ENCODE measurements around the gene TAF12. TPM values are rescaled to one million over a fixed set of nuclear protein-coding genes. Genes with fewer than 3 reads are reported as not detected.

TAF12 gene
- total and polyA plus RNA-seq, 4 donors: 9.5 to 14.5 (median 11.9) TPM

DNA sequence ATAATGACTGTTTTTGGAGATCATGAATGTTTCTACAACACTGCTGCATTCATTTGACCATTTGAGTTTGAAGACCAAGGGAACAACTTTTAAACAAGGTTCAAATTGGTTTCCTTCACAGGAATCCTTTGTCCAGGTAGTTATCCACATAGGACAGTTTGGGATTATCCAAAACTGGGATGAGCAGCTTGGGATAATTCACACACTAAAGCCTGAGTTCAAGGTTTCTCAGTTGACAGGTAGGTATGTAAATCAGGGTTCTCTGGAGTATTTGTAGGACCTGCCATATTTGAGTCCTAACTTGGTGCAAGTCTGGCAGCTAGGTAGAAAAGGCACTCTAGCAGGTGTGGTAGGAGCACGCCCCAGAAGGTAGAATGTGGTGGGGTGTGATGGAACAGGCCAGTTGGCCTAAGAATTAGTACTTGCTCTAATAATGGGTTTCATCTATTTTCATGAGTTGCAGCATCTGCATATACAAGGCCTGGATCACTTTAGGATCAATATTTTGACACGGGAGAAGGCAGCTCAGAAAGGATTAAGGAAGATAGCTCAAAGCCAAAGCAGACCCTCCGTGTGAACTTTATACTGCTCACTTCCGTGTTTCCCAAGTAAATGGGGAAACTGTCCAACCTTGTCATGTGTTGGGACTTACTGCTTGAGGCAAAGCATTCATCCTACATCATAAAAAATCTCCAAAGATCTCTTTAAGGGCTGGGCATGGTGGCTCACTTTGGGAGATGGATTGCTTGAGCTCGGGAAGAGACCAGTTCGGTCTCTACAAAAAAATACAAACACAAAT lies 64.9 kb downstream of the TAF12 start (continued):
- TF ChIP-seq, protein P1, sequence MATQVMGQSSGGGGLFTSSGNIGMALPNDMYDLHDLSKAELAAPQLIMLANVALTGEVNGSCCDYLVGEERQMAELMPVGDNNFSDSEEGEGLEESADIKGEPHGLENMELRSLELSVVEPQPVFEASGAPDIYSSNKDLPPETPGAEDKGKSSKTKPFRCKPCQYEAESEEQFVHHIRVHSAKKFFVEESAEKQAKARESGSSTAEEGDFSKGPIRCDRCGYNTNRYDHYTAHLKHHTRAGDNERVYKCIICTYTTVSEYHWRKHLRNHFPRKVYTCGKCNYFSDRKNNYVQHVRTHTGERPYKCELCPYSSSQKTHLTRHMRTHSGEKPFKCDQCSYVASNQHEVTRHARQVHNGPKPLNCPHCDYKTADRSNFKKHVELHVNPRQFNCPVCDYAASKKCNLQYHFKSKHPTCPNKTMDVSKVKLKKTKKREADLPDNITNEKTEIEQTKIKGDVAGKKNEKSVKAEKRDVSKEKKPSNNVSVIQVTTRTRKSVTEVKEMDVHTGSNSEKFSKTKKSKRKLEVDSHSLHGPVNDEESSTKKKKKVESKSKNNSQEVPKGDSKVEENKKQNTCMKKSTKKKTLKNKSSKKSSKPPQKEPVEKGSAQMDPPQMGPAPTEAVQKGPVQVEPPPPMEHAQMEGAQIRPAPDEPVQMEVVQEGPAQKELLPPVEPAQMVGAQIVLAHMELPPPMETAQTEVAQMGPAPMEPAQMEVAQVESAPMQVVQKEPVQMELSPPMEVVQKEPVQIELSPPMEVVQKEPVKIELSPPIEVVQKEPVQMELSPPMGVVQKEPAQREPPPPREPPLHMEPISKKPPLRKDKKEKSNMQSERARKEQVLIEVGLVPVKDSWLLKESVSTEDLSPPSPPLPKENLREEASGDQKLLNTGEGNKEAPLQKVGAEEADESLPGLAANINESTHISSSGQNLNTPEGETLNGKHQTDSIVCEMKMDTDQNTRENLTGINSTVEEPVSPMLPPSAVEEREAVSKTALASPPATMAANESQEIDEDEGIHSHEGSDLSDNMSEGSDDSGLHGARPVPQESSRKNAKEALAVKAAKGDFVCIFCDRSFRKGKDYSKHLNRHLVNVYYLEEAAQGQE (IDR thresholded peaks at IDR 0.05): no peak
- TF ChIP-seq, protein P2, sequence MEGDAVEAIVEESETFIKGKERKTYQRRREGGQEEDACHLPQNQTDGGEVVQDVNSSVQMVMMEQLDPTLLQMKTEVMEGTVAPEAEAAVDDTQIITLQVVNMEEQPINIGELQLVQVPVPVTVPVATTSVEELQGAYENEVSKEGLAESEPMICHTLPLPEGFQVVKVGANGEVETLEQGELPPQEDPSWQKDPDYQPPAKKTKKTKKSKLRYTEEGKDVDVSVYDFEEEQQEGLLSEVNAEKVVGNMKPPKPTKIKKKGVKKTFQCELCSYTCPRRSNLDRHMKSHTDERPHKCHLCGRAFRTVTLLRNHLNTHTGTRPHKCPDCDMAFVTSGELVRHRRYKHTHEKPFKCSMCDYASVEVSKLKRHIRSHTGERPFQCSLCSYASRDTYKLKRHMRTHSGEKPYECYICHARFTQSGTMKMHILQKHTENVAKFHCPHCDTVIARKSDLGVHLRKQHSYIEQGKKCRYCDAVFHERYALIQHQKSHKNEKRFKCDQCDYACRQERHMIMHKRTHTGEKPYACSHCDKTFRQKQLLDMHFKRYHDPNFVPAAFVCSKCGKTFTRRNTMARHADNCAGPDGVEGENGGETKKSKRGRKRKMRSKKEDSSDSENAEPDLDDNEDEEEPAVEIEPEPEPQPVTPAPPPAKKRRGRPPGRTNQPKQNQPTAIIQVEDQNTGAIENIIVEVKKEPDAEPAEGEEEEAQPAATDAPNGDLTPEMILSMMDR (IDR thresholded peaks at IDR 0.05; ENCODE audit: low read depth, low read length, missing input control): no peak

DNA sequence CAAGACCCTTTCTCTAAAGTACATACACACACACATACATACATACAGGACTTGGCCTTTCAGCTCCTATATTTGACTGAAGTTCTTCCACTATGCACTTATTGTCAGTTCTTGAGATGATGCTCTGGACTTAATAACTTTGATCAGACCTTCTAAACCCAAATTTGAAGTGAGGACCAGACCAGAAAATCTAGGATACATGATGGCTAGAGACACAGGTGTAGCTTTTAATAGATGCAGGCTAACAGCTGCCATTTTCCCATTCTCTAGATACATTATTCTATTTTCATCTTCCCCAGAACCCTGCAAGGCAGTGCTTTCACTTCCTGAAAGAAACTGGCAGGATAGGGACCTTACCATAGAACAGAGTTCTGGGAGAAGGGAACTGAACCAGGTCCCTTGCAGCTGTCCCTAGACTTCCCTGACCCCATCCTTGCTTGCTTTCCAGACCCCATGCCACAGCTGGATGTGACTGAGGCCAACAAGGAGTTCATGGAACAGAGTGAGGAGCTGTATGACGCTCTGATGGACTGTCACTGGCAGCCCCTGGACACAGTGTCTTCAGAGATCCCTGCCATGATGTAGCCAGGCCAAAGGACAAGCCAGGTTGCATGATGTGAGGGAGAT lies 65.7 kb downstream of the TAF12 start:
- no peak overlapping the region for H3K9ac ChIP-seq (ENCODE audit: low read depth in 1 of 2, low read length in 2 of 2)
- no peak for DNase-seq (ENCODE audit: low spot score)
- TF ChIP-seq, protein P3, sequence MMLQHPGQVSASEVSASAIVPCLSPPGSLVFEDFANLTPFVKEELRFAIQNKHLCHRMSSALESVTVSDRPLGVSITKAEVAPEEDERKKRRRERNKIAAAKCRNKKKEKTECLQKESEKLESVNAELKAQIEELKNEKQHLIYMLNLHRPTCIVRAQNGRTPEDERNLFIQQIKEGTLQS (IDR thresholded peaks at IDR 0.05): no peak
- TF ChIP-seq, protein P4, sequence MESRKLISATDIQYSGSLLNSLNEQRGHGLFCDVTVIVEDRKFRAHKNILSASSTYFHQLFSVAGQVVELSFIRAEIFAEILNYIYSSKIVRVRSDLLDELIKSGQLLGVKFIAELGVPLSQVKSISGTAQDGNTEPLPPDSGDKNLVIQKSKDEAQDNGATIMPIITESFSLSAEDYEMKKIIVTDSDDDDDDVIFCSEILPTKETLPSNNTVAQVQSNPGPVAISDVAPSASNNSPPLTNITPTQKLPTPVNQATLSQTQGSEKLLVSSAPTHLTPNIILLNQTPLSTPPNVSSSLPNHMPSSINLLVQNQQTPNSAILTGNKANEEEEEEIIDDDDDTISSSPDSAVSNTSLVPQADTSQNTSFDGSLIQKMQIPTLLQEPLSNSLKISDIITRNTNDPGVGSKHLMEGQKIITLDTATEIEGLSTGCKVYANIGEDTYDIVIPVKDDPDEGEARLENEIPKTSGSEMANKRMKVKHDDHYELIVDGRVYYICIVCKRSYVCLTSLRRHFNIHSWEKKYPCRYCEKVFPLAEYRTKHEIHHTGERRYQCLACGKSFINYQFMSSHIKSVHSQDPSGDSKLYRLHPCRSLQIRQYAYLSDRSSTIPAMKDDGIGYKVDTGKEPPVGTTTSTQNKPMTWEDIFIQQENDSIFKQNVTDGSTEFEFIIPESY (IDR thresholded peaks at IDR 0.05): no peak
- TF ChIP-seq NR2F2 (IDR thresholded peaks at IDR 0.05): no peak
- TF ChIP-seq HNF4G (IDR thresholded peaks at IDR 0.05): no peak
- TF ChIP-seq EGR1 (IDR thresholded peaks at IDR 0.05; ENCODE audit: low read depth in 2 of 2): no peak
- TF ChIP-seq RXRA (IDR thresholded peaks at IDR 0.05): no peak
- no peak for TF ChIP-seq SP1 (IDR thresholded peaks at IDR 0.05)
- TF ChIP-seq MAX (IDR thresholded peaks at IDR 0.05): no peak
- TF ChIP-seq, protein P1 (IDR thresholded peaks at IDR 0.05): no peak
- no peak for TF ChIP-seq HNF4A (conservative IDR thresholded peaks at IDR 0.05)
- TF ChIP-seq FOXA2 (IDR thresholded peaks at IDR 0.05): no peak
- TF ChIP-seq GABPA (IDR thresholded peaks at IDR 0.05 in 1 of 2, conservative IDR thresholded peaks at IDR 0.05 in 1 of 2): no peak
- no peak for TF ChIP-seq FOXA1 (IDR thresholded peaks at IDR 0.05)
- TF ChIP-seq JUND (IDR thresholded peaks at IDR 0.05): no peak
- TF ChIP-seq YY1 (IDR thresholded peaks at IDR 0.05): no peak
- no peak for TF ChIP-seq TAF1 (conservative IDR thresholded peaks at IDR 0.05)
- TF ChIP-seq, protein P2 (IDR thresholded peaks at IDR 0.05; ENCODE audit: low read depth, low read length, missing input control): no peak
- no peak for TF ChIP-seq RAD21 (IDR thresholded peaks at IDR 0.05)
- H3K9me3 ChIP-seq (ENCODE audit: control insufficient read depth in 4 of 4, low read length in 3 of 4): no peaks in the 10 kb centered on the region
- H3K27me3 ChIP-seq (ENCODE audit: control insufficient read depth in 4 of 4, insufficient read depth in 4 of 4, low read length in 3 of 4): no peaks in the 10 kb centered on the region
- WGBS: 97% methylated on average over 1 of the region's 1 CpG
- no peak overlapping the region for H3K4me3 ChIP-seq (ENCODE audit: low read depth in 1 of 3, low read length in 3 of 3)
- H3K4me1 ChIP-seq (ENCODE audit: control insufficient read depth in 4 of 4, insufficient read depth in 4 of 4, low read length in 3 of 4): peaks cover 0 to 21% (median 9%) of the 10 kb centered on the region in 4 donors
- no peak overlapping the region for H3K27ac ChIP-seq (ENCODE audit: low read depth in 1 of 2, low read length in 2 of 2)
- peaks cover 2 to 24% (median 20%) of the 10 kb centered on the region in 4 donors for H3K36me3 ChIP-seq (ENCODE audit: control insufficient read depth in 4 of 4, insufficient read depth in 3 of 4, low read depth in 1 of 4, low read length in 3 of 4)

Data from liver (tissue), 9 donors.